ENCODE results near the gene KNDC1. TPM values are rescaled to one million over a fixed set of nuclear protein-coding genes. Genes with fewer than 3 reads are reported as not detected.

Gene KNDC1
- polyA plus RNA-seq, 1 donor from 2014 or later: 4.3 TPM

- no peaks in the 10 kb centered on the region for H3K9me3 ChIP-seq (ENCODE audit: low read length)
- H3K4me2 ChIP-seq (ENCODE audit: low read length): no peak overlapping the region
These were observed 3.1 kb upstream of the KNDC1 start for GRCh38 chr10:133156674-133157579.

GRCh38 chr10:133157662-133158436 is 2.2 kb upstream of the KNDC1 start:
- Histone ChIP-seq H3K79me2 (replicated peaks; ENCODE audit: insufficient read depth, low read length) (no peaks in the 10 kb centered on the region), H3K4me2 (ENCODE audit: low read length) (no peak overlapping the region), H2AFZ (ENCODE audit: low read depth, low read length) (no peak overlapping the region), H3K27ac (ENCODE audit: low read length) (no peak overlapping the region), H3K9ac (ENCODE audit: low read length) (no peak overlapping the region), H3K9me3 (ENCODE audit: low read length) (no peaks in the 10 kb centered on the region), H3K4me3 (ENCODE audit: low read length) (no peak overlapping the region), H3K9me2 (ENCODE audit: insufficient read depth, low read length) (no peaks in the 10 kb centered on the region), H3K27me3 (ENCODE audit: insufficient read depth, low read depth, low read length) (no peaks in the 10 kb centered on the region), H3F3A (ENCODE audit: insufficient read depth, low read length, poor library complexity, severe bottlenecking) (no peaks in the 10 kb centered on the region), H4K20me1 (ENCODE audit: insufficient read depth) (no peaks in the 10 kb centered on the region), H3K36me3 (ENCODE audit: insufficient read depth, low read length) (no peaks in the 10 kb centered on the region)
- no peak for TF ChIP-seq REST (IDR thresholded peaks at IDR 0.05; ENCODE audit: borderline replicate concordance)
- TF ChIP-seq EP300 (conservative IDR thresholded peaks at IDR 0.05; ENCODE audit: poor library complexity, severe bottlenecking): no peak
- no peak for TF ChIP-seq CTCF (IDR thresholded peaks at IDR 0.05; ENCODE audit: poor library complexity, severe bottlenecking)
- TF ChIP-seq POLR2AphosphoS5 (IDR thresholded peaks at IDR 0.05): no peak

More at GRCh38 chr10:133156674-133157579, 3.1 kb upstream of the KNDC1 start:
- Histone ChIP-seq H3F3A (ENCODE audit: insufficient read depth, low read length, poor library complexity, severe bottlenecking) (no peaks in the 10 kb centered on the region), H3K27ac (ENCODE audit: low read length) (no peak overlapping the region), H4K20me1 (ENCODE audit: insufficient read depth) (no peaks in the 10 kb centered on the region), H3K4me3 (ENCODE audit: low read length) (no peak overlapping the region), H3K27me3 (ENCODE audit: insufficient read depth, low read depth, low read length) (no peaks in the 10 kb centered on the region), H3K36me3 (ENCODE audit: insufficient read depth, low read length) (no peaks in the 10 kb centered on the region), H3K9ac (ENCODE audit: low read length) (no peak overlapping the region), H3K9me2 (ENCODE audit: insufficient read depth, low read length) (no peaks in the 10 kb centered on the region), H2AFZ (ENCODE audit: low read depth, low read length) (no peak overlapping the region), H3K79me2 (replicated peaks; ENCODE audit: insufficient read depth, low read length) (no peaks in the 10 kb centered on the region)
- no peak for TF ChIP-seq EZH2 (IDR thresholded peaks at IDR 0.05; ENCODE audit: borderline replicate concordance, insufficient read depth, low read length, poor library complexity, severe bottlenecking)
- TF ChIP-seq POLR2AphosphoS5 (IDR thresholded peaks at IDR 0.05): no peak
- TF ChIP-seq TAF1 (IDR thresholded peaks at IDR 0.05; ENCODE audit: low read depth): no peak
